Thyroid gland (tissue), 4 donors: Measurements from ENCODE around the gene GPR137B.

Source experiments
- CTCF ChIP-seq, 6 experiments: fragments of 200-600 bp in 3 of 6; fragments of 450-650 bp in 3 of 6; sonication (generic) in 3 of 6; IDR thresholded peaks; one replicate each; pipeline ENCODE4 v1.5.1; 2016 to 2019; ENCODE audit warnings: antibody characterized with exemption in 6 of 6, mild to moderate bottlenecking in 2 of 6, inconsistent platforms in 1 of 6, moderate library complexity in 1 of 6
- POLR2A ChIP-seq, 2 donors: fragments of 450-650 bp; IDR thresholded peaks; one replicate each; pipeline ENCODE4 v1.6.1; 2017; ENCODE audit warnings: antibody characterized with exemption in 2 of 2, mild to moderate bottlenecking in 2 of 2, moderate library complexity in 1 of 2

GRCh38 chr1:236140705-236141446 is 1.5 kb upstream of the GPR137B start:
- TF ChIP-seq CTCF (IDR thresholded peaks at IDR 0.05) (no peak), POLR2A (IDR thresholded peaks at IDR 0.05) (no peak)
